Measurements from ENCODE around the gene RAB13.
A peak's percentile ranks its signal among the peaks of the same experiment; 100 is the strongest.

RAB13 gene

GRCh38 chr1:153977250-153978240 is 8.6 kb downstream of the RAB13 start, which contains the start of gene JTB:
TSS of gene JTB (minus strand) at chr1:153977674. CDS start at chr1:153977252, 422 bp downstream.
- DNase-seq (ENCODE audit: low read depth, low spot score), result peak; percentile 73

GRCh38 chr1:153976819-153977249 is 9.3 kb downstream of the RAB13 start:
- no peak for DNase-seq (ENCODE audit: low read depth, low spot score)

- no peak for DNase-seq (ENCODE audit: low read depth, low spot score)
Measured at GRCh38 chr1:153973525-153973924, 12.6 kb downstream of the RAB13 start.

- no peak for DNase-seq (ENCODE audit: low read depth, low spot score)
Measured at GRCh38 chr1:153973071-153973470, 13.1 kb downstream of the RAB13 start.

- DNase-seq (ENCODE audit: low read depth, low spot score), result no peak
Measured at GRCh38 chr1:153970346-153970745, 15.8 kb downstream of the RAB13 start.

- DNase-seq (ENCODE audit: low read depth, low spot score), result no peak
Measured at GRCh38 chr1:153968972-153969371, 17.2 kb downstream of the RAB13 start.

GRCh38 chr1:153968408-153968807 is 17.7 kb downstream of the RAB13 start:
- DNase-seq (ENCODE audit: low read depth, low spot score), result no peak

- DNase-seq (ENCODE audit: low read depth, low spot score), result no peak
Measured at GRCh38 chr1:153968000-153968363, 18.2 kb downstream of the RAB13 start.

- DNase-seq (ENCODE audit: low read depth, low spot score), result peak; percentile 66
Measured at GRCh38 chr1:153967107-153967999, 18.8 kb downstream of the RAB13 start, which contains the start of gene CREB3L4. TSS of gene CREB3L4 (plus strand) at chr1:153967902. CDS start at chr1:153968526, 624 bp downstream.

- no peak for DNase-seq (ENCODE audit: low read depth, low spot score)
Measured at GRCh38 chr1:153963850-153964331, 22.2 kb downstream of the RAB13 start.

GRCh38 chr1:153963030-153963849 is 22.9 kb downstream of the RAB13 start, which contains the start of gene SLC39A1:
TSS of gene SLC39A1 (minus strand) at chr1:153963537. CDS start at chr1:153962715, 822 bp downstream.
- peak; percentile 86 for DNase-seq (ENCODE audit: low read depth, low spot score)

GRCh38 chr1:153962088-153963029 is 23.8 kb downstream of the RAB13 start:
- DNase-seq (ENCODE audit: low read depth, low spot score), result no peak

- DNase-seq (ENCODE audit: low read depth, low spot score), result no peak
Measured at GRCh38 chr1:153961421-153961820, 24.7 kb downstream of the RAB13 start.

- DNase-seq (ENCODE audit: low read depth, low spot score), result no peak
Measured at GRCh38 chr1:153960206-153960605, 25.9 kb downstream of the RAB13 start.

GRCh38 chr1:153959454-153959853 is 26.7 kb downstream of the RAB13 start:
- no peak for DNase-seq (ENCODE audit: low read depth, low spot score)

- no peak for DNase-seq (ENCODE audit: low read depth, low spot score)
Measured at GRCh38 chr1:153958961-153959260, 27.2 kb downstream of the RAB13 start.

- peak; percentile 97 for DNase-seq (ENCODE audit: low read depth, low spot score)
Measured at GRCh38 chr1:153958111-153958960, 27.8 kb downstream of the RAB13 start, which contains the start of gene CRTC2. TSS of gene CRTC2 (minus strand) at chr1:153958612. CDS start at chr1:153958497, 115 bp downstream.

- no peak for DNase-seq (ENCODE audit: low read depth, low spot score)
Measured at GRCh38 chr1:153957744-153958110, 28.4 kb downstream of the RAB13 start.

Data from activated CD4-positive, CD25-positive, alpha-beta regulatory T cell treated with anti-CD3 and anti-CD28 coated beads, Interleukin-2, amount 50 U/mL, for 16 hours (primary cell).